Subcutaneous adipose tissue (tissue), 4 donors: Measurements from ENCODE around the gene HOXB5. TPM values are rescaled to one million over a fixed set of nuclear protein-coding genes. Genes with fewer than 3 reads are reported as not detected.

Source experiments
- CTCF ChIP-seq: fragments of 450-650 bp; IDR thresholded peaks from one replicate; pipeline ENCODE4 v1.5.1; 2016; ENCODE audit warnings: low read depth, mild to moderate bottlenecking, control low read depth, antibody characterized with exemption, moderate library complexity
- total RNA-seq, 4 donors: library from RNA; depleted of rRNA; stranded (reverse); fragments of >200 nt; gene quantifications; one replicate each; pipeline ENCODE4 v1.1.0, GENCODE V29; 2016

HOXB5 gene
- total RNA-seq, 4 donors from 2014 or later = 0.22 to 0.51 (median 0.35) TPM

- no peak for TF ChIP-seq CTCF
These were observed 18.3 kb upstream of the HOXB5 start for GRCh38 chr17:48611681-48612455.

GRCh38 chr17:48611213-48611612 lies 17.6 kb upstream of the HOXB5 start:
- TF ChIP-seq CTCF = no peak

GRCh38 chr17:48610282-48611211 lies 17.0 kb upstream of the HOXB5 start, which contains the start of gene HOXB7:
Gene HOXB7, minus strand, starts transcription at chr17:48611017. Its CDS starts 99 bp downstream, at chr17:48610918.
- no peak for TF ChIP-seq CTCF

- TF ChIP-seq CTCF = no peak
These were observed 16.2 kb upstream of the HOXB5 start for GRCh38 chr17:48609759-48610281.

- no peak for TF ChIP-seq CTCF
These were observed 15.5 kb upstream of the HOXB5 start for GRCh38 chr17:48609033-48609432.

GRCh38 chr17:48608494-48608834 lies 14.9 kb upstream of the HOXB5 start:
- TF ChIP-seq CTCF = no peak
